ENCODE data around the gene DLG5. TPM values are rescaled to one million over a fixed set of nuclear protein-coding genes. Genes with fewer than 3 reads are reported as not detected.
A peak's percentile ranks its signal among the peaks of the same experiment; 100 is the strongest.

DLG5 gene
- total RNA-seq, 1 experiment from 2014 or later: 127 TPM

- intact Hi-C loops (cut with micrococcal nuclease): loop anchor here (10.0 kb wide), 1 partner anchor 47 kb away; the partner anchor contains the start of gene DLG5
- BruUV-seq (replicated peaks): no TSS peak
- TF ChIP-seq CTCF (IDR thresholded peaks at IDR 0.05; ENCODE audit: unreplicated experiment): no peak
- CTCF ChIA-PET: interaction anchor here (0.6 to 2.0 kb wide), 6 partner anchors 12 to 152 kb away, joined by 3 to 8 read pairs (median 5); partner anchors contain the start of gene DLG5
- Mint-ChIP-seq H3K27me3 (ENCODE audit: insufficient read depth, unreplicated experiment) (no peaks in the 10 kb centered on the region), H3K36me3 (ENCODE audit: insufficient read depth, unreplicated experiment) (peaks cover 75% of the 10 kb centered on the region), H3K9me3 (ENCODE audit: unreplicated experiment) (no peaks in the 10 kb centered on the region), H3K27ac (ENCODE audit: low read depth, unreplicated experiment) (peak overlapping the region; percentile 93), H3K4me3 (ENCODE audit: unreplicated experiment) (peak overlapping the region; percentile 70), H3K4me1 (ENCODE audit: insufficient read depth, unreplicated experiment) (peaks cover 65% of the 10 kb centered on the region)
- POLR2A ChIA-PET: interaction anchor here (0.7 to 33.0 kb wide), 10 partner anchors 8 to 151 kb away, joined by 3 to 903 read pairs (median 4); partner anchors contain the start of gene DLG5
- peak; percentile 76 for DNase-seq (ENCODE audit: unreplicated experiment)
Observed at GRCh38 chr10:77877441-77878344, 48.9 kb downstream of the DLG5 start.

GRCh38 chr10:77875730-77876129 is 50.8 kb downstream of the DLG5 start:
- Mint-ChIP-seq H3K9me3 (ENCODE audit: unreplicated experiment) (no peaks in the 10 kb centered on the region), H3K36me3 (ENCODE audit: insufficient read depth, unreplicated experiment) (peaks cover 74% of the 10 kb centered on the region), H3K27me3 (ENCODE audit: insufficient read depth, unreplicated experiment) (no peaks in the 10 kb centered on the region), H3K27ac (ENCODE audit: low read depth, unreplicated experiment) (peak overlapping the region; percentile 85), H3K4me3 (ENCODE audit: unreplicated experiment) (no peak overlapping the region), H3K4me1 (ENCODE audit: insufficient read depth, unreplicated experiment) (peaks cover 65% of the 10 kb centered on the region)
- POLR2A ChIA-PET: interaction anchor here (7.0 to 33.0 kb wide), 3 partner anchors 18 to 50 kb away, joined by 79 to 903 read pairs (median 385); partner anchors contain the start of gene DLG5
- TF ChIP-seq CTCF (IDR thresholded peaks at IDR 0.05; ENCODE audit: unreplicated experiment): no peak
- intact Hi-C loops (cut with micrococcal nuclease): loop anchor here (10.0 kb wide), 1 partner anchor 49 kb away; the partner anchor contains the start of gene DLG5
- BruUV-seq (replicated peaks): no TSS peak
- CTCF ChIA-PET: interaction anchor here (1.0 to 1.1 kb wide), 2 partner anchors 14 to 29 kb away, joined by 3 read pairs; no protein-coding TSS in a partner anchor
- DNase-seq (ENCODE audit: unreplicated experiment): no peak

- no peak for TF ChIP-seq CTCF (IDR thresholded peaks at IDR 0.05; ENCODE audit: unreplicated experiment)
- Mint-ChIP-seq H3K36me3 (ENCODE audit: insufficient read depth, unreplicated experiment) (peaks cover 74% of the 10 kb centered on the region), H3K4me1 (ENCODE audit: insufficient read depth, unreplicated experiment) (peaks cover 71% of the 10 kb centered on the region), H3K9me3 (ENCODE audit: unreplicated experiment) (no peaks in the 10 kb centered on the region), H3K4me3 (ENCODE audit: unreplicated experiment) (peak overlapping the region; percentile 63), H3K27me3 (ENCODE audit: insufficient read depth, unreplicated experiment) (no peaks in the 10 kb centered on the region), H3K27ac (ENCODE audit: low read depth, unreplicated experiment) (peak overlapping the region; percentile 85)
- ChIA-PET POLR2A (interaction anchor here (1.2 to 33.0 kb wide), 7 partner anchors 17 to 154 kb away, joined by 5 to 903 read pairs (median 17); partner anchors contain the start of genes DLG5 and POLR3A), CTCF (interaction anchor here (0.8 to 1.7 kb wide), 5 partner anchors 15 to 100 kb away, joined by 3 to 9 read pairs (median 4); no protein-coding TSS in a partner anchor)
- intact Hi-C loops (cut with micrococcal nuclease): loop anchor here (10.0 kb wide), 1 partner anchor 50 kb away; the partner anchor contains the start of gene DLG5
- no peak for DNase-seq (ENCODE audit: unreplicated experiment)
- BruUV-seq (replicated peaks): no TSS peak
Observed at GRCh38 chr10:77874872-77875271, 51.7 kb downstream of the DLG5 start.

All from MCF 10A (cell line).